HepG2 (cell line): ENCODE measurements around the gene MGAT5. TPM values are rescaled to one million over a fixed set of nuclear protein-coding genes. Genes with fewer than 3 reads are reported as not detected.
A peak's percentile ranks its signal among the peaks of the same experiment; 100 is the strongest.

Source experiments
- CBX5 ChIP-seq: sonication (generic); formaldehyde crosslinking; IDR thresholded peaks from 2 replicates; pipeline ENCODE4 v1.4.0; 2020; ENCODE audit warnings: missing genetic modification reagents, borderline replicate concordance
- CSRNP1 ChIP-seq: sonication (generic); formaldehyde crosslinking; IDR thresholded peaks from 2 replicates; pipeline ENCODE4 v1.8.1; 2023; ENCODE audit warnings: mild to moderate bottlenecking, missing genetic modification reagents
- FOXJ3 ChIP-seq: sonication (generic); formaldehyde crosslinking; IDR thresholded peaks from 2 replicates; pipeline ENCODE4 v1.4.0; 2020; ENCODE audit warnings: missing genetic modification reagents, mild to moderate bottlenecking, borderline replicate concordance
- FOXK1 ChIP-seq: sonication (generic); formaldehyde crosslinking; IDR thresholded peaks from 2 replicates; pipeline ENCODE4 v1.4.0; 2020; ENCODE audit warnings: low read depth, missing genetic modification reagents, borderline replicate concordance
- HNF1B ChIP-seq: sonication (generic); formaldehyde crosslinking; IDR thresholded peaks from 2 replicates; pipeline ENCODE4 v1.5.1; 2020; ENCODE audit warnings: mild to moderate bottlenecking, moderate library complexity, missing genetic modification reagents
- KIAA2018 ChIP-seq: sonication (generic); formaldehyde crosslinking; IDR thresholded peaks from 2 replicates; pipeline ENCODE4 v1.5.0; 2020; ENCODE audit warnings: mild to moderate bottlenecking, missing genetic modification reagents, borderline replicate concordance
- MIXL1 ChIP-seq: IDR thresholded peaks from 2 replicates; pipeline ENCODE4 v1.6.1; 2016
- NCOA2 ChIP-seq: sonication (generic); formaldehyde crosslinking; IDR thresholded peaks from 2 replicates; pipeline ENCODE4 v1.8.0; 2022; ENCODE audit warnings: inconsistent platforms
- NFIC ChIP-seq: IDR thresholded peaks from 2 replicates; pipeline ENCODE4 v1.6.1; 2012; ENCODE audit warnings: mild to moderate bottlenecking, low read length, inconsistent platforms
- PHF5A ChIP-seq: IDR thresholded peaks from one replicate; pipeline ENCODE4 v1.6.1; 2018; ENCODE audit warnings: low read depth, missing genetic modification reagents; ENCODE audit not compliant: unreplicated experiment
- SNRNP70 ChIP-seq: fragments of 200-400 bp; formaldehyde crosslinking; IDR thresholded peaks from 2 replicates; pipeline ENCODE4 v1.6.1; 2017; ENCODE audit warnings: mild to moderate bottlenecking, low read depth, low read length, moderate library complexity
- SRSF1 ChIP-seq: fragments of 200-400 bp; formaldehyde crosslinking; optimal IDR thresholded peaks from 2 replicates; pipeline ENCODE3; 2017; ENCODE audit warnings: mild to moderate bottlenecking, low read depth, low read length, moderate library complexity
- UBTF ChIP-seq: sonication (generic); formaldehyde crosslinking; IDR thresholded peaks from 2 replicates; pipeline ENCODE4 v1.4.0; 2020; ENCODE audit warnings: mild to moderate bottlenecking, missing genetic modification reagents
- ZKSCAN5 ChIP-seq: sonication (generic); formaldehyde crosslinking; IDR thresholded peaks from 2 replicates; pipeline ENCODE4 v1.5.1; 2020; ENCODE audit warnings: mild to moderate bottlenecking, missing genetic modification reagents
- ZNF232 ChIP-seq: sonication (generic); formaldehyde crosslinking; IDR thresholded peaks from 2 replicates; pipeline ENCODE4 v1.4.0; 2020; ENCODE audit warnings: missing genetic modification reagents, borderline replicate concordance
- ZNF556 ChIP-seq: sonication (generic); formaldehyde crosslinking; IDR thresholded peaks from 2 replicates; pipeline ENCODE4 v1.4.0; 2020; ENCODE audit warnings: mild to moderate bottlenecking, missing genetic modification reagents, borderline replicate concordance
- polyA plus RNA-seq, 8 experiments: library from polyadenylated mRNA; depleted of rRNA in 3 of 8; stranded (reverse) in 7 of 8; unstranded in 1 of 8; fragments of >200 nt; fragmentation: Illumina TruSeq in 4 of 8; extraction: Trizol in 4 of 8; gene quantifications; 2 replicates each; pipeline versions ENCODE4 v1.2.1 to v1.2.3, GENCODE V29; 2011 to 2016; ENCODE audit warnings: low read depth in 4 of 8, missing spikeins in 1 of 8, mixed read lengths in 1 of 8; ENCODE audit not compliant: insufficient read depth in 1 of 8
- total RNA-seq, 5 experiments: library from RNA; depleted of rRNA; stranded (reverse); fragments of >200 nt; fragmentation: Illumina TruSeq; extraction: Trizol; gene quantifications; 2 replicates each; pipeline ENCODE4 v1.2.3, GENCODE V29; 2016; ENCODE audit warnings: low read depth in 1 of 5

Gene MGAT5
- total and polyA plus RNA-seq, 2 of the 13 experiments (the other 11 are each of a cell fraction or from before 2014, with no cell fraction given), result 33.1 to 60.2 TPM

GRCh38 chr2:134432435-134432883 is 178.6 kb downstream of the MGAT5 start (continued):
- no peak for TF ChIP-seq ZNF232
- peak; percentile 92 for TF ChIP-seq FOXK1
- no peak for TF ChIP-seq PHF5A (CRISPR knock-in tag)
- peak; percentile 90; the same call in 1 of the 2 replicates for TF ChIP-seq CBX5
- TF ChIP-seq MIXL1 (CRISPR knock-in tag), result peak; percentile 88
- TF ChIP-seq UBTF (CRISPR knock-in tag), result no peak; the same call in none of the 2 replicates
- TF ChIP-seq NFIC, result peak; percentile 93
- no peak for TF ChIP-seq KIAA2018 (CRISPR knock-in tag)
- peak; percentile 96 for TF ChIP-seq NCOA2 (CRISPR knock-in tag)
- TF ChIP-seq ZNF556, result peak; percentile 91; the same call in 1 of the 2 replicates
- TF ChIP-seq CSRNP1 (CRISPR knock-in tag), result peak; percentile 71; the same call in 1 of the 2 replicates
- no peak for TF ChIP-seq SRSF1
- TF ChIP-seq HNF1B (CRISPR knock-in tag), result peak; percentile 82
- TF ChIP-seq FOXJ3 (CRISPR knock-in tag), result peak; percentile 98
- TF ChIP-seq SNRNP70, result no peak
- TF ChIP-seq ZKSCAN5, result no peak
